C4-2B (cell line): ENCODE data around the gene GLIPR1L2.
"Not testable (repeated sequence)": the region's sequence is repeated elsewhere in the genome, so short reads cannot be mapped to it uniquely, and the experiment has no call there.

ENCODE experiments used
- H3K27ac ChIP-seq: fragments of 450-650 bp; 2 replicates; pipeline ENCODE4 v1.5.1; 2017
- ZFX ChIP-seq: fragments of 450-650 bp; IDR thresholded peaks from 2 replicates; pipeline ENCODE4 v1.6.1; 2017
- TF ChIP-seq, protein P1 (sequence below): fragments of 450-650 bp; conservative IDR thresholded peaks from 2 replicates; pipeline ENCODE4 v1.5.1; 2017; ENCODE audit warnings: mild to moderate bottlenecking

The GLIPR1L2 gene

DNA sequence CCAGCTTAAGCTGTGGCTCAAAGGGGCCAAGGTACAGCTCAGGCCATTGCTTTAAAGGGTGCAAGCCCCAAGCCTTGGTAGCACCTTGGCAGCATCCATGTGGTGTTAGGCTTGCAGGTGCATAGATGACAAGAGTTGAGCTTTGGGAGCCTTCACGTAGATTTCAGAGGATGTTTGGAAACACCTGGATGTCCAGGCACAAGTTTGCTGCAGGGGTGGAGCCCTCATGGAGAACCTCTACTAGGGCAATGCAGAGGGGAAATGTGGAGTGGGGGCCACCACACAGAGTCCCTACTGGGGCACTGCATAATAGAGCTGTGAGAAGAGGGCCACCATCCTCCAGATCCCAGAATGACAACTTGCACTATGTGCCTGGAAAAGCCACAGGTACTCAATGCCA, 37.9 kb downstream of the GLIPR1L2 start:
- H3K27ac ChIP-seq, result no peak overlapping the region
- TF ChIP-seq, protein P1, sequence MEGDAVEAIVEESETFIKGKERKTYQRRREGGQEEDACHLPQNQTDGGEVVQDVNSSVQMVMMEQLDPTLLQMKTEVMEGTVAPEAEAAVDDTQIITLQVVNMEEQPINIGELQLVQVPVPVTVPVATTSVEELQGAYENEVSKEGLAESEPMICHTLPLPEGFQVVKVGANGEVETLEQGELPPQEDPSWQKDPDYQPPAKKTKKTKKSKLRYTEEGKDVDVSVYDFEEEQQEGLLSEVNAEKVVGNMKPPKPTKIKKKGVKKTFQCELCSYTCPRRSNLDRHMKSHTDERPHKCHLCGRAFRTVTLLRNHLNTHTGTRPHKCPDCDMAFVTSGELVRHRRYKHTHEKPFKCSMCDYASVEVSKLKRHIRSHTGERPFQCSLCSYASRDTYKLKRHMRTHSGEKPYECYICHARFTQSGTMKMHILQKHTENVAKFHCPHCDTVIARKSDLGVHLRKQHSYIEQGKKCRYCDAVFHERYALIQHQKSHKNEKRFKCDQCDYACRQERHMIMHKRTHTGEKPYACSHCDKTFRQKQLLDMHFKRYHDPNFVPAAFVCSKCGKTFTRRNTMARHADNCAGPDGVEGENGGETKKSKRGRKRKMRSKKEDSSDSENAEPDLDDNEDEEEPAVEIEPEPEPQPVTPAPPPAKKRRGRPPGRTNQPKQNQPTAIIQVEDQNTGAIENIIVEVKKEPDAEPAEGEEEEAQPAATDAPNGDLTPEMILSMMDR, result no peak
- TF ChIP-seq ZFX, result no peak

DNA sequence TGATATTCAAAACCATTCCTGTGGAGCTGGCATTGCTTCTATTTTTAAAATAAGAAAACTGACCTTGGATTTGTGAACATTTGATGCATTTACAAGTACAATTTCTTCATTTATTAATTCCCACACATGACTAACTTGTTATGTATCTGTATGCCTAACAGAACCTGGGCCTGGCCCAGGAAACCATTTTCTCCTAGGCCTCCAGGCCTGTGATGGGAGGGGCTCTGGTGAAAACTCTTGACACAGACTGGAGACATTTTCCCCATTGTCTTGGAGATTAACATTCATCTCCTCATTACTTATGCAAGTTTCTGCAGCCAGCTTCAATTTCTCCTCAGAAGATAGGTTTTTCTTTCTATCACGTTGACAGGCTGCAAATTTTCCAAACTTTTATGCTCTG, 42.0 kb downstream of the GLIPR1L2 start:
- H3K27ac ChIP-seq, result no peak overlapping the region

DNA sequence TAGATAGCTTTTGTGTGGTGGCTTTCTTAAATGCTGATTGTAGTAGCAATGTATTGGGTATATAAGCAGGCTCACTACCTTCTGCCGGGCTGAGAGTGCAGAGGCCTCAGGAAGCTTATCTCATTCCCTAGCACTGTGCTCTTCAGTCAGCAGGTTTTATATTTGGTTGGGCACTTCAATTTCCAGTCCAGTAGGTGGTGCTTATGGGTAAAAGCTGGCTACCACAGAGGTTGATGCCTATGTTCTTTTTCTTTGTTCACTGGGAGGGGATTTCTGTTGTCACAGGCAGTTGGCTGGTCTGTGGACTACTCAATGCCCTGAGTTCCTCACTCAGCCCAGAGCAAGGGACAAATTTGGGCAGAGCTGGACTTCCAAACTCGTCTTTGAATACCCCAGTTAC, 46.7 kb downstream of the GLIPR1L2 start:
- no peak overlapping the region for H3K27ac ChIP-seq

More for the DNA sequence above, 42.0 kb downstream of the GLIPR1L2 start:
- TF ChIP-seq, protein P1, result no peak

DNA sequence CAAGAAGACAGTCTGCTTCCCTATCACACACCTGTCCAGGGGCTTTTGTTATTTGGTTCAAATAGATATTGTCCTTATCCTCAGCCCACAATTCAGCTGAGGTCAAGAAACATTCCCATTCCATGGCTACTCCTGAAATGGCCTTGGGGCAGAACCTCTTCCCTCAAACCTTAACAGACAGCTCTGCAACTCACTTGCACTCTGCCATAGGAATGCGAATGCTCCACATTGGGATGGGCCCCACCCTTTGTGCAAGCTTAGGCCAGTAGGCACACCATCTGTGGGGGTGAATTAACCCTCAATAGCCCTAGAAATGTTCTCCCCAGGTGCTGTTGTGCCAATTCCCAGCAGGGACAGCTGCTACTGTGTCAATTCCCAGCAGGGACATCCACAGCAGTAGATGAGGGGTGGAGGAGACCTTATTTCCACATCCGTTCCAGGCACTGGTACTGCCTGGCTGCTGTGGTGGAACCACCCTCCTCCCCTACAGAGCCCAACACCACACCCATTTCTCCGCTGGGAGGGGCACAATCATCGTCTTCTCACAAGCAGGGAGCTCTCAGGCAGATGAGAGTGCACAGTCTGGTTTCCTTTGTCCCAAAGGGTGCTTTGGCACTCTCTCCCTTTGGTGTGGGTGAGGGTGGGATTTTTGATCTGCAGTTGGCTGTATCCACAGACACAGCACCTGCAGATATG, 47.3 kb downstream of the GLIPR1L2 start:
- TF ChIP-seq ZFX, result no peak
- TF ChIP-seq, protein P1, result no peak
- no peak overlapping the region for H3K27ac ChIP-seq

More for the DNA sequence above, 46.7 kb downstream of the GLIPR1L2 start:
- TF ChIP-seq, protein P1, result peak; percentile 34
- TF ChIP-seq ZFX, result no peak

DNA sequence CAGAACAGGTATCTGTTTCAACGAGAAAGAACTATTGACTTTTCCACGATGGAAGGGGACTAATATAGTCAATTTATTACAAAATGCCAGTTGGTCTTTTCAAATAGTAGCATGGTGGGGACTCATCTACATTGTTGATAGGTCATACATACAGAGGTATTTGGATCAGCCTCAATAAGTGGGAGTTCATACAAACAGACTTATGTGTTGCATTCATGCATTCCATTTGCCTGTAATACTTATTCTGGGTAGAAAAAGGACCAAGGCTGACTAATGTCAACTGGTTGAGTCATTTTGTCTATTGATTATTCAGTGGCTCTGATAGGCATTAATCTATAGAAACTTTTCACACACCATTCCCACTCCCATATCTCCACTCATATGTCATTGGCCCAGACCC, 48.2 kb downstream of the GLIPR1L2 start:
- TF ChIP-seq, protein P1, result no peak
- TF ChIP-seq ZFX, result no peak
- H3K27ac ChIP-seq, result no peak overlapping the region

DNA sequence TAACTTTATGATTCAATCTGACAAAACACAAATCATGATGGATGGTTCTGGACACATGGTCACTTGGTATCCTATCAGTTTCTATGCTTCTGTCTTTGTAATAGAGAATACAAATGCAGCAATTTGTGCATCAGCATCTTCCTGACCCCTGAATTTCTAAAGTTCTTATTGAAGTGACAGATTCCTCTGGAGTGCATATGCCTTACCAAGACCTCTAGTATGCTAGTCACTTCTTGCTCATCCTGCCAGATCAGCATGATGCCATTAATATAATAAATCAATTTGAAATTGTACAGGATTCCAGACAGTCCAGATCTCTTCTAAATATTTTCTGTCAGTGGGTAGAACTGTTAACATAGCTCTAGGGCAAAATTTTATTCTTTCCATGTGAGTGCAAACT, 49.0 kb downstream of the GLIPR1L2 start:
- no peak for TF ChIP-seq ZFX
- TF ChIP-seq, protein P1, result no peak
- H3K27ac ChIP-seq, result no peak overlapping the region

DNA sequence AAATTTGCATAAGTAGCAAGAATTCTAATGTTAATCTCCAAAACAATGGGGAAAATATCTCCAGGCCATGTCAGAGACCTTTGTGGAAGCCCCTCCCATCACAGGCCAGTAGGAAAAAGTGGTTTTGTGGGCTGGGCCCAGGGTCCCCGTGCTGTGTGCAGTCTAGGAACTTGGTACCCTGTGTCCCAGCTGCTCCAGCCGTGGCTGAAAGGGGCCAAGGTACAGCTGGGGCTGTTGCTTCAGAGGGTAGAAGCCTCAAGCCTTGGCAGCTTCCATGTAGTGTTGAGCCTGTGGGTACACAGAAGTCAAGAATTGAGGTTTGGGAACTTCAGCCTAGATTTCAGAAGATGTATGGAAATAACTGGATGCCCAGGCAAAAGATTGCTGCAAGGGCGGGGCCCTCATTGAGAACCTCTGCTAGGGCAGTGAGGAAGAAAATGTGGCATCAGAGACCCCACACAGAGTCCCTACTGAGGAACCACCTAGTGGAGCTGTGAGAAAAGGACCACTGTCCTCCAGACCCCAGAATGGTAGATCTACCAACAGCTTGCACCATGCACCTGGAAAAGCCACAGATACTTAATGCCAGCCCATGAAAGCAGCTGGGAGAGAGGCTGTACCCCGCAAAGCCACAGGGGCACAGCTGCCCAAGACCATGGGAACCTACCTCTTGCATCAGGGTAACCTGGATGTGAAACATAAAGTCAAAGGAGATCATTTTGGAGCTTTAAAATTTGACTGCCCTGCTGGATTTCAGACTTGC, 51.0 kb downstream of the GLIPR1L2 start:
- not testable (repeated sequence) for H3K27ac ChIP-seq

DNA sequence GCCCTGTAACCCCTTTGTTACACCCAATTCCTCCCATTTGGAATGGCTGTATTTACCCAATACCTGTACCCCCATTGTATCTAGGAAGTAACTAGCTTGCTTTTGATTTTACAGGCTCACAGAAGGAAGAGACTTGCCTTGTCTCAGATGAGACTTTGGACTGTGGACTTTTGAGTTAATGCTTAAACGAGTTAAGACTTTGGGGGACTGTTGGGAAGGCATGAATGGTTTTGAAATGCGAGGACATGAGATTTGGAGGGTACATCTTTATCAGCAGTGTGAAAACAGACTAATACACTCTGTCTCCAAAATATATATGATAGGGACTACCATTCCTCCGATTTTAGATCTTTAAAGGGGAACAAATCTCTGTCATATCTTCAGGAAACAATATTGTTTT, 51.6 kb downstream of the GLIPR1L2 start:
- H3K27ac ChIP-seq, result not testable (repeated sequence)
